ENCODE results near the gene FIS1.
"Not testable (repeated sequence)": the region's sequence is repeated elsewhere in the genome, so short reads cannot be mapped to it uniquely, and the experiment has no call there.

GRCh38 chr7:101253199-101253598 lies 8.3 kb upstream of the FIS1 start:
- TF ChIP-seq POLR2A, CTCF (IDR thresholded peaks at IDR 0.05): not testable (repeated sequence)
